GM21717 (cell line): Measurements from ENCODE around the gene LIPJ.

Experiments used
- ATAC-seq: cut with Tn5 transposase; IDR thresholded peaks from one replicate; pipeline ENCODE4 v1.9.1; 2021; ENCODE audit warnings: mild to moderate bottlenecking, moderate library complexity; ENCODE audit not compliant: unreplicated experiment

Gene LIPJ

GRCh38 chr10:88592906-88593305 lies 6.3 kb downstream of the LIPJ start:
- ATAC-seq = no peak

- no peak for ATAC-seq
These were observed 7.9 kb downstream of the LIPJ start for GRCh38 chr10:88594482-88594881.

GRCh38 chr10:88598055-88598454 lies 11.5 kb downstream of the LIPJ start:
- peak; percentile 94 for ATAC-seq

GRCh38 chr10:88608052-88608732 lies 21.6 kb downstream of the LIPJ start:
- ATAC-seq = no peak

DNA sequence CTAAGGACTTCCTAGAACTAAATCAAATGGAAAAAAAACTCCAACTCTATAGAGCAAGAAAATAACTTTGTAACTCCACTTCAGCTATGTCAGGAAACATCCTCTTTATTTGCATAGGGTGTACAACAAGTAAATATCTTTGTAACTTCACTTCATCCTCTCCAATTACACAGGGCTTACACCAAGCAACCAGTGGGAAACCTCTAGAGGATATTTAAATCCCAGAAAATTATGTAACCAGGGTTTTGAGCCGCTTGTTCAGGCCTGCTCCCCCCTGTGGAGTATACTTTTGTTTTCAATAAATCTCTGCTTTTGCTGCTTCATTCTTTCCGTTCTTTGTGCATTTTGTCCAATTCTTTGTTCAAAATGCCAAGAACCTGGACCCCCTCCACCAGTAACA lies 22.2 kb downstream of the LIPJ start:
- ATAC-seq = no peak

DNA sequence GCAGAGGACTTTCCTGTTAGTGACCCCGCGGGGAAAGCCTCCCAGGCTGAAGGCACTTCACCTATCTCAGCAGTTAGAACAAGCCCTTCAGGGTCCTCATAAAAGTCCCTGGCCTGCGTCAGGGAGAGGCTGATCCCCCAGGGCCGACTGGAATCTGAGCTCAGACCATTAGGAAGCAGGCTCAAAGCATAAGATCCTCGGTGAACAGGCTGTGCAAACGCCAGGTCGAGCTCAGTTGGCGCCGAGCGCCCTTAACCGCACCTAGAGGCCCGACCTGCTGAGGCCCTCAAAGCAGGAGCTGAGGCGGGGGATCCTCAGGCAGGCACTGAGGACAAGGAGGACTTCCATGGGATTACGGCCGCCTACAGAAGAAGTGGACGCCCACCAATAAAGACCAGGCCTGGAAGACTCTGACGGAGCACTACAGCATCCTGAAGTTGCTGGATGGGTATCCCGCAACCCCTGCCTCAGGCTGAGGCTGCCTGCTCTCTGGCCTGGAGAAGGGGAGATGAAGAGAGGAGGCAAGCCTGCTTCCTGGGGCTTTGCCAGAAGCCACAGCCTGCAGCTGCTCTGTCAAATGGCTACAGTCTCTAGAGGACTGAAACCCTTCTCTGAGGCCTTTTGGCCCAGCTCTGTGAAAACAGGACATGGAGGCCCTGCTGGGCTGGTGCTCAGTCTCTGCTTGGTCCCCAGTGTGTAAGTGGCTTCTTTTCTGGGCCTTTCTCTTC lies 29.9 kb downstream of the LIPJ start:
- ATAC-seq = no peak

- no peak for ATAC-seq
These were observed 31.3 kb downstream of the LIPJ start for GRCh38 chr10:88617772-88618300.

DNA sequence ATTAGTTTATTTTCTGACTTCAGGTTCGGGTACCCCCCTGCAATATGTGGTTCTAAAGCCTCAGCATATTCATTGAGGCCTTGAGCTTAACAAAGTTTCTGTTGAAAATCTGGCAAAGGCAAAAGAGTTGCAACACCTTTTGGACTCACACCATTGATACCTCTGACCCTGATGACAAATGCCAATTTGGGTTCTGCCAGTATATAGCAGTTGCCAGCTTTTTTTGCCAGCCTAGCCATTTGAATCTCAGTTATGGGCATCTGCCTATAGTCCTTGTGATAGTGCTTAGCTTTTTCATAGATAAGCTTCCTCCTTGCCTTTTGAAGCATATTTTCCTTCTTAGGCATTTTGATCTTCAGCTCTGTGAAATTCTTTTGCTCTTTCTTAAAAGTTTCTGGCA lies 31.9 kb downstream of the LIPJ start:
- no peak for ATAC-seq

- ATAC-seq = no peak
These were observed 33.9 kb downstream of the LIPJ start for GRCh38 chr10:88620441-88620840.

GRCh38 chr10:88623835-88624234 lies 37.3 kb downstream of the LIPJ start:
- ATAC-seq = no peak

DNA sequence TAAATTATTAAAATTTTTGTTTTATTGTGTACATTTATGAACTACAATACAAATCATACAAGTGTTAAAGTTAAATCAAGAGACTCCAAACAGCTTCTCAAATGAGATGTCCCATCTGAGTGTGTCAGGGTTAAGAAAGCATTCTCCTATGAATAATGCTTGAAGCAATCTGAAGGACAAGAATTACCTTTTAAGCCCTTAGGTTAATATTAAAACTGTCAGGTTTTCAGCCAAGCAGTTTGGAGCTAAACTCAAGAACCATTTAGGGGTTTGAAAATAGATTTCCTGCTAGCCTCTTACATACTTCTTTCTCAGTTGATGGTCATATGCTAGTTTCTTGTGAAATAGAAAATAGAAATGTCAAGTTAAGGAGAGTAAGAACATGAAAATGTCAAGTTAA lies 38.3 kb downstream of the LIPJ start:
- ATAC-seq = no peak

- ATAC-seq = no peak
These were observed 53.6 kb downstream of the LIPJ start for GRCh38 chr10:88640186-88640585.

DNA sequence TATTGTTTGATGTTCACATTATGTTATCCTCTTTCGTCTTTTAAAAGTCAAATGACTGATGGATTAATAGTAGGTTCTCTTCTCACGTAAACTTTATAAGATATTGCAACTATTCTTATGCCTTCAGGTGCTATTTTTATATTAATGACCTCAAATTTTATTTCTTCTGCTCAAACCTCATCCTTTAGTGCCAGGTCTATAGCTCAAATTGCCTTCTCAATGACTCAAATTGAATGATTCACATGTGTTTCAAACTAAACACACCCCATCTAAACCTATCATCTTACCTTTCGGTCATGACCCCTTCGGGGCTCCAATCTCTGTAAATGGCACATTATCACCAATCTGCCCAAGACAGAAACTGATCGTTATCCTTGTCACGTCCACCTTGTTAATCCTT lies 55.6 kb downstream of the LIPJ start:
- no peak for ATAC-seq

GRCh38 chr10:88642963-88643362 lies 56.4 kb downstream of the LIPJ start:
- ATAC-seq = no peak

GRCh38 chr10:88647061-88647615 lies 60.6 kb downstream of the LIPJ start:
- ATAC-seq = no peak

GRCh38 chr10:88651101-88651551 lies 64.6 kb downstream of the LIPJ start:
- no peak for ATAC-seq

DNA sequence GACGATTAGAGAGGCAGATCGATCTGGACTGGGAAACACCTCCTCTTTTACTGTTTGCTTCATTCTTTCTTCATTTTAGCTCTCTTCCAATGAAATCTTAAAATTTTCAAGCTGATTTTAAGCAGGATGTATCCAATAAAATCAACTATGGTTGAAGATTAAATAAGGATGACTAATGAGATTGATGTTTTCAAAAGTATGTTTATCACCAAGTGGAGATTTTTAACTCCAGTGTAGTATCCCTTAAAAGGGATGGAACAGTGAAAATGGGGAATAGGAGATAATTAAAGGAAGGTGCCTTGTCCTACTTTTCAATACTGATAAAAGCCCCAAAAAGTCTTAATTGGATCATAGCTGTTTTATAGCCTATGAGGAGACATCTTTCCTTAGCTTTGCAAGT lies 66.1 kb downstream of the LIPJ start:
- no peak for ATAC-seq
